Brain microvascular endothelial cell (primary cell): ENCODE measurements around the gene CSK.

Source experiments
- DNase-seq: peaks from one replicate; pipeline ENCODE4 v3.0.0-alpha.2; 2020
- H3K27ac ChIP-seq: fragments of 250-450 bp; sonication (Bioruptor Pico); 2 replicates; pipeline ENCODE4 v1.5.1; 2020; ENCODE audit warnings: mild to moderate bottlenecking, moderate library complexity
- H3K27me3 ChIP-seq: fragments of 250-450 bp; sonication (Bioruptor Pico); replicated peaks from 2 replicates; pipeline ENCODE4 v1.5.1; 2020; ENCODE audit warnings: mild to moderate bottlenecking
- H3K36me3 ChIP-seq: fragments of 250-450 bp; sonication (Bioruptor Pico); replicated peaks from 2 replicates; pipeline ENCODE4 v1.5.1; 2020; ENCODE audit warnings: mild to moderate bottlenecking
- H3K4me3 ChIP-seq: 2 replicates; pipeline ENCODE4 v1.5.1; 2011; ENCODE audit warnings: low read depth, mild to moderate bottlenecking, control low read depth, low read length, moderate library complexity
- CTCF ChIP-seq: IDR thresholded peaks from 2 replicates; pipeline ENCODE4 v1.5.1; 2011; ENCODE audit warnings: low read depth, mild to moderate bottlenecking, moderate library complexity, low read length, control low read depth, inconsistent platforms; ENCODE audit errors: missing control alignments
- in situ Hi-C: cut with HindIII; loops from 2 replicates; pipeline ENCODE4 v1.10.0; 2017; ENCODE audit warnings: low sequenced_read_pairs, low pct_ligation_motif_present

The CSK gene

DNA sequence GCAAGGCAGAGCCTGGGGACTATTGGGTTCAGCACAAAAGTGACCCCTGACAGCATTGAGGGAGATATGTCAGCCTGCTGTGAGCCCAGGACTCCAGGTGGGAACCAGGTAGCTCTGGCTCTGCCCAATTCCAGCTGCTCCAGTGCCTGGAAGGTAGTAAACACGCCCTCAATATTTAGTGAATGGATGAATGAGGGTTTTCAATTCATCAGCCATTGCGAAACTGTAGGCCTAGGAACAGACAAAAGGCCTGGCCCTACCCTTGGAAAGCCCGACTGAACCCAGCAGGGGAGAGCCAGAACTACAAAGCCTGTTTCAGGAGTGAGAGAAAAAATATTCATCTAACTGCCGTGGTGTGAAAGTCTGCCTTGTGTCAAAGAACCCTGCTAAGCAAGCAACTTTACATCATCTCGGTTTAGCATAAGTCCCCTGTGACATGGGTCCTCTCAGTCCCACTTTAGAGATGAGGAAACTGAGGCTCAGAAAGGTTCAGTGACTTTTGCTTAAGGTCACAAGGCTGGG, 8.1 kb upstream of the CSK start:
- no peak for TF ChIP-seq CTCF
- no peak for DNase-seq
- no peaks in the 10 kb centered on the region for H3K27me3 ChIP-seq
- H3K4me3 ChIP-seq = no peak overlapping the region
- no peak overlapping the region for H3K27ac ChIP-seq
- H3K36me3 ChIP-seq = no peaks in the 10 kb centered on the region
- in situ Hi-C loops = loop anchor here (25.0 kb wide), 1 partner anchor 411 kb away; the partner anchor contains the start of gene CYP11A1

GRCh38 chr15:74775132-74775562, 6.7 kb upstream of the CSK start:
- in situ Hi-C loops = no loop called here
- DNase-seq = no peak
- Histone ChIP-seq H3K27ac (no peak overlapping the region), H3K4me3 (no peak overlapping the region), H3K27me3 (no peaks in the 10 kb centered on the region), H3K36me3 (no peaks in the 10 kb centered on the region)
- TF ChIP-seq CTCF = no peak

DNA sequence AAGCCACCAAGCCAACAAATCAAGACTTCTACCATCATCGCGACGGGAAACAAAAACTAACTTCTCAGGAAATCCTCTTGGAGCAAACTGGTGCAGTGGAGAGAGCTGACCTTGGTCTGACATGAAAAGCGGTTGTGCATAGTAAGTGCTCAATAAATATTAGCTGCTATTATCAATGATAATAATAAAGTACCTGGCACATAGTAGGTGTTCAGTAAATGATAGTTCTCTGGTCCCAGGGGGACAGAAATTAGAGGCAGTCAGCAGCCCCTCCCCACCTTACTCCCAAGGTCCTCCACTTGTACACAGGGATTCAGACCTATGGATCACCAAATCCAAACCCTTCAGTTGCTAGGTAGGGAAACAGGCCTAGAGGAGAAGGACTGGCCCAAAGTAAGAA, 6.0 kb upstream of the CSK start:
- no peaks in the 10 kb centered on the region for H3K27me3 ChIP-seq
- no peak overlapping the region for H3K27ac ChIP-seq
- no peak overlapping the region for H3K4me3 ChIP-seq
- no peak for TF ChIP-seq CTCF
- in situ Hi-C loops = no loop called here
- H3K36me3 ChIP-seq = no peaks in the 10 kb centered on the region
- DNase-seq = no peak

GRCh38 chr15:74776821-74777768, 4.8 kb upstream of the CSK start:
- no peaks in the 10 kb centered on the region for H3K36me3 ChIP-seq
- in situ Hi-C loops = no loop called here
- H3K27me3 ChIP-seq = no peaks in the 10 kb centered on the region
- H3K4me3 ChIP-seq = no peak overlapping the region
- no peak for TF ChIP-seq CTCF
- no peak for DNase-seq
- no peak overlapping the region for H3K27ac ChIP-seq

DNA sequence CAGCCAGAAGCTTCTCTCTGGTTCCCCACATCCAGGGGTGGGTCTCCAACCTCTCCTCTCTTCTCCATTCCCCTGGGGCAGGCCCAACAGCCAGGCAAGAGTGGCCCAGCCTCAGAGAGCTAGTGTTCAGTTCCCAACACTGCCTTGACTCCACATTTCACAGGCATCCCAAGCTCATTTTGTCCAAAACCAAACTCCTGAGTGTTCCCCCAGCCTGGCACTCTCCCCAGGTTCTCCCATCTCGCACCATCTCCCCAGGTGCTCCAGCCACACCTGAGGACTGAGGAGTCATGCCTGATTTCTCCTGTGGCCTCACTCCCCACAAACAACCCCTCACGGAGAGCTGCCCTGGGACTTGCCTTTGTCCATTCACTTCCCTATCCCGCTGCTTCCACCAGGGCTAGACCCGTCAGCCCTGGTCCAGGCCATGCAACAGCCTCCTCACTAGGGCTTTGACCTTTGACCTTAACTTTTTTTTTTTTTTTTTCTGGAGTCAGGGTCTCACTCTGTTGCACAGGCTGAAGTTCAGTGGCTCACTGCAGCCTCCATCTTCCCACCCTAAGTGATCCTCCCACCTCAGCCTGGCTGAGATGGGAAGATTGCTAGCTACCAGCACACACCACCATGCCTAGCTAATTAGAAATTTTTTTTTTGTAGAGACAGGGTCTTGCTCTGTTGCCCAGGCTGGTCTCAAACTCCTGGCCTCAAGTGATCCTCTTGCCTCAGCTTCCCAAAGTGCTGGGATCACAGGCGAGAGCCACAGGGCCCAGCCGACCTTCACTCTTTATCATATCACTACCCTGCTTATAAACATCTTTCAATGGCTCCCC, 3.9 kb upstream of the CSK start:
- Histone ChIP-seq H3K27ac (no peak overlapping the region), H3K36me3 (no peaks in the 10 kb centered on the region), H3K27me3 (no peaks in the 10 kb centered on the region), H3K4me3 (no peak overlapping the region)
- no peak for DNase-seq
- TF ChIP-seq CTCF = no peak
- in situ Hi-C loops = no loop called here
